Transverse colon (tissue), 4 donors: Measurements from ENCODE around the gene JUN. TPM values are rescaled to one million over a fixed set of nuclear protein-coding genes. Genes with fewer than 3 reads are reported as not detected.

Experiments
- DNase-seq: peaks from one replicate; pipeline ENCODE4 v3.0.0-alpha.2; 2019
- H3K27ac ChIP-seq, 4 donors: fragments of 200-600 bp; sonication (generic); 2 replicates each; pipeline ENCODE4 v1.5.1; 2016 to 2018; ENCODE audit warnings: inconsistent platforms in 4 of 4
- H3K27me3 ChIP-seq: fragments of 200-600 bp; sonication (generic); 2 replicates; pipeline ENCODE4 v1.5.1; 2017; ENCODE audit warnings: inconsistent platforms
- H3K36me3 ChIP-seq, 4 donors: fragments of 200-600 bp; sonication (generic); 2 replicates each; pipeline ENCODE4 v1.5.1; 2017 to 2019; ENCODE audit warnings: inconsistent platforms in 4 of 4
- H3K4me1 ChIP-seq, 4 donors: fragments of 200-600 bp; sonication (generic); 2 replicates each; pipeline ENCODE4 v1.5.1; 2017 to 2020; ENCODE audit warnings: inconsistent platforms in 4 of 4
- H3K4me3 ChIP-seq, 4 donors: fragments of 200-600 bp; sonication (generic); 1 replicate in 1 of 4; 2 replicates in 3 of 4; pipeline versions ENCODE4 v1.5.1 to v1.6.1; 2017 to 2019; ENCODE audit warnings: inconsistent platforms in 4 of 4
- H3K9me3 ChIP-seq, 2 donors: fragments of 200-600 bp; sonication (generic); 2 replicates each; pipeline ENCODE4 v1.5.1; 2017 to 2019; ENCODE audit warnings: inconsistent platforms in 2 of 2
- CTCF ChIP-seq, 5 experiments: fragments of 200-600 bp in 3 of 5; fragments of 450-650 bp in 2 of 5; sonication (generic) in 3 of 5; IDR thresholded peaks; 1 replicate in 2 of 5; 2 replicates in 3 of 5; pipeline ENCODE4 v1.5.1; 2016 to 2017; ENCODE audit warnings: antibody characterized with exemption in 5 of 5, inconsistent platforms in 3 of 5, mild to moderate bottlenecking in 2 of 5, moderate library complexity in 1 of 5
- EP300 ChIP-seq: sonication (generic); formaldehyde crosslinking; IDR thresholded peaks from one replicate; pipeline ENCODE4 v1.6.1; 2017; ENCODE audit warnings: antibody characterized with exemption, low read depth
- POLR2A ChIP-seq: fragments of 450-650 bp; IDR thresholded peaks from one replicate; pipeline ENCODE4 v1.6.1; 2016; ENCODE audit warnings: antibody characterized with exemption, mild to moderate bottlenecking, moderate library complexity
- POLR2AphosphoS5 ChIP-seq, 3 donors: sonication (generic); formaldehyde crosslinking; IDR thresholded peaks; one replicate each; pipeline ENCODE4 v1.6.1; 2016; ENCODE audit warnings: antibody characterized with exemption in 3 of 3
- WGBS, 2 donors: methylation state at CpG; one replicate each; pipeline ENCODE4 v1.1.5; 2018; ENCODE audit warnings: low coverage in 1 of 2; 5-methylcytosine and 5-hydroxymethylcytosine counted together
- in situ Hi-C, 4 donors: fragments of 200-750 bp; cut with MboI; loops; one replicate each; pipeline versions ENCODE4 v1.15.0 to v1.15.1; 2017; ENCODE audit warnings: low sequenced_read_pairs in 3 of 4, low pct_ligation_motif_present in 1 of 4, low pct_unique_long_range_greater_than_20kb in 1 of 4
- intact Hi-C: fragments of 100-400 bp; cut with DNase I; formaldehyde crosslinking; loops from one replicate; pipeline ENCODE4 v1.15.1; 2023; ENCODE audit warnings: low total_unique reads
- total RNA-seq, 4 donors: library from RNA; depleted of rRNA; stranded (reverse); fragments of >200 nt; gene quantifications; one replicate each; pipeline ENCODE4 v1.1.0, GENCODE V29; 2016

JUN gene
- total RNA-seq, 4 donors from 2014 or later = 315 to 440 (median 376) TPM

GRCh38 chr1:58827298-58827697 is 43.5 kb upstream of the JUN start:
- Histone ChIP-seq H3K4me1 (peaks cover 0 to 18% (median 9%) of the 10 kb centered on the region in 4 donors), H3K4me3 (no peak overlapping the region), H3K36me3 (peaks cover 0 to 6% (median 0%) of the 10 kb centered on the region in 4 donors), H3K27me3 (no peaks in the 10 kb centered on the region), H3K27ac (no peak overlapping the region), H3K9me3 (peaks cover 6 to 12% of the 10 kb centered on the region in 2 donors)
- in situ Hi-C loops = no loop called here
- TF ChIP-seq EP300 = no peak
- no peak for TF ChIP-seq CTCF (IDR thresholded peaks at IDR 0.05)
- TF ChIP-seq POLR2A = no peak
- no peak for TF ChIP-seq POLR2AphosphoS5 (IDR thresholded peaks at IDR 0.05)
- intact Hi-C loops = no loop called here
- DNase-seq = no peak

GRCh38 chr1:58824753-58825389 is 41.0 kb upstream of the JUN start:
- Histone ChIP-seq H3K36me3 (peaks cover 0 to 6% (median 0%) of the 10 kb centered on the region in 4 donors), H3K4me3 (no peak overlapping the region), H3K4me1 (peaks cover 0 to 18% (median 9%) of the 10 kb centered on the region in 4 donors), H3K27me3 (no peaks in the 10 kb centered on the region), H3K9me3 (peaks cover 6 to 12% of the 10 kb centered on the region in 2 donors), H3K27ac (peak overlapping the region; percentile 59 to 76 (median 72))
- 38 to 54% methylated on average over 5 of the region's 5 CpGs for WGBS, 2 donors
- DNase-seq = peak; percentile 91
- intact Hi-C loops (no loop called here), in situ Hi-C loops (no loop called here)
- TF ChIP-seq POLR2A (no peak), EP300 (peak; percentile 40), CTCF (IDR thresholded peaks at IDR 0.05) (no peak), POLR2AphosphoS5 (IDR thresholded peaks at IDR 0.05) (peak in 2 of 3 donors; percentile 44 to 53)

- WGBS, 2 donors = 69 to 70% methylated on average over 3 to 4 of the region's 4 CpGs
- in situ Hi-C loops = no loop called here
- intact Hi-C loops = no loop called here
Measured at GRCh38 chr1:58823481-58824010, 39.7 kb upstream of the JUN start.

GRCh38 chr1:58821309-58821708 is 37.5 kb upstream of the JUN start:
- TF ChIP-seq POLR2A (no peak), EP300 (no peak), POLR2AphosphoS5 (IDR thresholded peaks at IDR 0.05) (no peak), CTCF (IDR thresholded peaks at IDR 0.05) (no peak)
- H3K9me3 ChIP-seq = no peaks in the 10 kb centered on the region
- in situ Hi-C loops = no loop called here
- H3K27me3 ChIP-seq = no peaks in the 10 kb centered on the region
- no peak for DNase-seq
- intact Hi-C loops = no loop called here
- peaks cover 0 to 28% (median 16%) of the 10 kb centered on the region in 4 donors for H3K4me1 ChIP-seq
- no peaks in the 10 kb centered on the region for H3K36me3 ChIP-seq
- WGBS, 2 donors = 92 to 96% methylated on average over 4 of the region's 4 CpGs
- H3K27ac ChIP-seq = no peak overlapping the region
- H3K4me3 ChIP-seq = no peak overlapping the region

More at GRCh38 chr1:58823481-58824010, 39.7 kb upstream of the JUN start:
- H3K9me3 ChIP-seq = peaks cover 6 to 12% of the 10 kb centered on the region in 2 donors
- peaks cover 0 to 6% (median 0%) of the 10 kb centered on the region in 4 donors for H3K36me3 ChIP-seq
- TF ChIP-seq EP300 = no peak
- TF ChIP-seq POLR2AphosphoS5 (IDR thresholded peaks at IDR 0.05) = no peak
- no peak overlapping the region for H3K27ac ChIP-seq
- no peak for DNase-seq
- no peak overlapping the region for H3K4me3 ChIP-seq
- H3K27me3 ChIP-seq = no peaks in the 10 kb centered on the region
- peaks cover 0 to 18% (median 9%) of the 10 kb centered on the region in 4 donors for H3K4me1 ChIP-seq
